HG02970 (cell line): ENCODE data around the gene RAB11FIP4.

Experiments
- ATAC-seq: cut with Tn5 transposase; IDR thresholded peaks from one replicate; pipeline ENCODE4 v1.9.1; 2021; ENCODE audit warnings: mild to moderate bottlenecking, moderate library complexity, moderate number of reproducible peaks; ENCODE audit not compliant: unreplicated experiment, low FRiP score

The RAB11FIP4 gene

DNA sequence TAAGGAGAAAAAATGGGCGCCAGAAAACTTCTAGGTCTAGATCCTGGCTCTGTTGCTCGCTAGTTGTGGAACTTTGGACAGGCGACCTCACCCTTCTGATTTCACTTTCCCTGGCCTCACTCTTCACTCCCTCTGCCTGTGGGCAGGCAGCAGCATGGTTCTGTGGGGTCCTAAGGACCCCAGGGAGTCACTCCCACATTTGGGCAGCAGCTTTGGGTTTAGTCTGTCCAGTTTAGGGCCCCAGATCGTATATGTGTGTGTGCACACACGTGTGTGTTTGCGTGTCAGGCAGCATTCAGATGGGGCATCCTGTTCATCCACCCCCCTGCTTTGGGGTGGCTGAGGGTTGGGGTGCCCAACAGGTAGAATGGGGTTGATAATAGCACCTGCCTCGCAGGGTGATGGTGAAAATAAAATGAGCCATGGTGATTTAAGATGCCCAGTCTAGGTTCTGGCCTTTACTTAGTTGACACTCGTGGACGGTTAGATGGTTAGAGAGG, 102.2 kb downstream of the RAB11FIP4 start:
- ATAC-seq, result no peak

- no peak for ATAC-seq
Observed at GRCh38 chr17:31494259-31495021, 103.0 kb downstream of the RAB11FIP4 start.

GRCh38 chr17:31495022-31495885, 103.8 kb downstream of the RAB11FIP4 start:
- no peak for ATAC-seq

- no peak for ATAC-seq
Observed at GRCh38 chr17:31496097-31496496, 104.6 kb downstream of the RAB11FIP4 start.

- ATAC-seq, result no peak
Observed at GRCh38 chr17:31496601-31497000, 105.1 kb downstream of the RAB11FIP4 start.

GRCh38 chr17:31497431-31497830, 106.0 kb downstream of the RAB11FIP4 start:
- ATAC-seq, result no peak

GRCh38 chr17:31497994-31498826, 106.7 kb downstream of the RAB11FIP4 start:
- ATAC-seq, result no peak

GRCh38 chr17:31499771-31500554, 108.5 kb downstream of the RAB11FIP4 start:
- no peak for ATAC-seq

DNA sequence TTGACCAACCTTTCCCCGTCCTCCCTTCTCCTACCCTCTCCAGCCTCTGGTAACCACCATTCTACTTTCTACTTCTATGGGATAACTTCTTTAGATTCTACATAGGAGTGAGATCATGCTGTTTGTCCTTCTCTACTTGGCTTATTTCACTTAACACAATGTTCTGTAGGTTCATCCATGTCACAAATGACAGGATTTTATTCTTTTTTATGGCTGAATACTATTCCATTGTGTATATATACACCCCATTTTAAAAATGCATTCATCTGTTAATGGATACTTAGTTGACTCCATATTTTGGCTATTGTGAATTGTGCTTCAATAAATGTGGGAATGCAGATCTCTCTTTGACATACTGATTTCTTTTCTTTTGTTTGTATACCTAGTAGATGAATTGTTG, 115.0 kb downstream of the RAB11FIP4 start:
- ATAC-seq, result no peak

- peak; percentile 51 for ATAC-seq
Observed at GRCh38 chr17:31508288-31509094, 117.0 kb downstream of the RAB11FIP4 start.

GRCh38 chr17:31509095-31509804, 117.8 kb downstream of the RAB11FIP4 start:
- ATAC-seq, result no peak

DNA sequence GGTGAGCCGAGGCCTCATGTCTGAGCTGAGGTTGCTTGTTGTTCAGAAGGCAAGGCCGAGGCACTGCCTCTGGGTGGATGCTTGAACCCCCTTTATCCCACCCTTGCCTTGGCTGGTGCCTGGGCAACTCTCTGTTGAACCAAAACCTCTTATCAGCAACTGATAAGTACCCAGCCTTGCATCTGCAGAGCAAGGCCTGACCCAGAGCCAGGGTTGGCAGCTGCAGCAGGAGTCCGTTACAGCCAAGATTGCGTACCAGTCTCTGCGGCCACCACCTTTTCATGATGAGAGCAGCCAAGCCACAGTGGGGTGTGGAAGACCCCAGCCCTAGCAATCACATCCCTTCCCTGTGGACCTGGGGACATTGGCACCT, 118.3 kb downstream of the RAB11FIP4 start:
- no peak for ATAC-seq

DNA sequence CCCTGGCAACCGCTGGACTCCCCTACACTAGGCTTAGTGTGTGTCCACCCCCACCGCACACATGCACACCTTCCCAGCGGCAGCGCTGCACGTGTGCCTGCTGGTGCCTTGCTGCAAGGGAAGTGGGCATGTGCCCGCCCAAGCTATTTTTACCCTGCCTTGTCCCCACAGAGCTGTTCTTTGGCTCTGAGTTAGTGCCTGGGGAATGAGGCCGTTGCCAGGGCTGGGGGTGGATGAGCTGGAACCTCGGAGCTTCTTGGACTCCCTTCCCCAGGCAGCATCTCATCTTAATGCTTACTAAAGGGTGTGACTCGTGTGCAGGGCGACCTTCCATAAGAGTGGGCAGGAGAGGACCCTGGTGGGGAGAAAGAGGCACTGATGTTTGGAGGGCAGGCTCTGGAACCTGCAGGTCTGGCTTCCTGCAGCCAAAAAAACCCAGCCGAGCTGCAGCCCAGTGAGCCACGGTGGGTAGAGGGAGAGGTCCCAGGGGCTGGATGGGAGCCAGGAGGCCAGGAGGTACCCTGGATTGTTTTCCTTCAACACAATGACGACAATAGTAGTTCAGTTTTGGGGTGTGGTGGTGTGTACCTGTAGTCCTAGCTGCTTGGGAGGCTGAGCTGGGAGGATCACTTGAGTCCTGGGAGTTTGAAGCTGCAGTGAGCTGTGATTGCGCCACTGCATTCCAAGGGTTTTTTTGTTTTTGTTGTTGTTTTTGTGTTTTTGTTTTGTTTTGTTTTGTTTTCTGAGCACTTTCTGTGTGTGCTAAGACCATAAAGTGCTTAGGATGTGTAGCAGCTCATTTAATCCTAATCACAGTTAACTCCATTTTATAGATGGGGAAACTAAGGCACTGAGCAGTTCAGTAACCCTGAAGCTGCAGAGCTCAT, 119.1 kb downstream of the RAB11FIP4 start:
- no peak for ATAC-seq

DNA sequence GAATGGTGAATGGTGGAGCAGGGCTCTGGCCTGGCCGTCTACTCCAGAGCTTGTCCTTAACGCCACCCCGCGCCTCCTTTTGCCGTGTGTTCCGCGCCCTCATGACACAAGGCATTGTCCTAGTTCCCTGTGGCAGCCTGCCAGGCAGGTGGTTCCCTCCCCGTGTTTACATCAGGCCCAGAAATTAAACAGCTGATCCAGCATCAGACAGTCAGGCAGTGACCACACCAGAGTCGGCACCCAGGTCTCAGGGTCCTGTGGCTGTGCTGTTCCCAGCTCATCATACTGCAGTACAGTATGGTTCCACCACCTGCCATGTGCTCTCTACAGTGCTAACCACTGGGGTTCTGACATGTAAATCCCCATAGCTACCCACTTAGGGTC, 119.7 kb downstream of the RAB11FIP4 start:
- no peak for ATAC-seq

DNA sequence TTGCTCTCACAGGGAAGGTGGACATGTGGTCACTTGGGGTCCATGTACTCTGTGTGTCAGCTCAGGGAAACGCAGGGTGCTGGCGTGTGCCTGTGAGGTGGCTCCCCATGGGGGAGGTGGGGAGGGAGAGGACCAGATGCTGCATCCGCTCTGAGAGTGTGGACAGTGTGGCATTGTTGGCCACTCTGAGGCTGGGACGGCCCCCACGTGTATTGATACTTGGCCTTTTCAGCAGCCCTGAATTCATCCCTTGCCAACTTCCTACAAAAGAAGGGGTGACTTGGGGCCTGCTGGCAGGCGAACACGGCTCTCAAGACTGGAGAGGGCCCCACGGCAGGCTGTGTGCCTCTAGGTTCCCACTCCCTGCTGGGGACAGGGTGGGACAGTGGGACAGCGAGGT, 120.1 kb downstream of the RAB11FIP4 start:
- ATAC-seq, result no peak

GRCh38 chr17:31512104-31512740, 120.7 kb downstream of the RAB11FIP4 start:
- ATAC-seq, result no peak

GRCh38 chr17:31512796-31513195, 121.3 kb downstream of the RAB11FIP4 start:
- ATAC-seq, result no peak
